Fibroblast of villous mesenchyme (primary cell): Measurements from ENCODE around the gene FOSL2. TPM values are rescaled to one million over a fixed set of nuclear protein-coding genes. Genes with fewer than 3 reads are reported as not detected.
A peak's percentile ranks its signal among the peaks of the same experiment; 100 is the strongest.

Experiments
- DNase-seq: peaks from one replicate; pipeline ENCODE4 v3.0.0-alpha.2; 2010; ENCODE audit warnings: low read depth
- H3K4me3 ChIP-seq: 2 replicates; pipeline ENCODE4 v1.5.1; 2011; ENCODE audit warnings: low read depth, mild to moderate bottlenecking, low read length
- total RNA-seq: library from RNA; depleted of rRNA; stranded (reverse); fragments of >200 nt; gene quantifications from 2 replicates; pipeline ENCODE4 v1.2.3, GENCODE V29; 2012
- TF ChIP-seq, protein P1 (sequence below): IDR thresholded peaks from 2 replicates; pipeline ENCODE4 v1.5.1; 2012; ENCODE audit warnings: low read depth, mild to moderate bottlenecking, low read length; ENCODE audit not compliant: insufficient read depth

Gene FOSL2
- total RNA-seq, 1 donor, result 81.6 TPM

DNA sequence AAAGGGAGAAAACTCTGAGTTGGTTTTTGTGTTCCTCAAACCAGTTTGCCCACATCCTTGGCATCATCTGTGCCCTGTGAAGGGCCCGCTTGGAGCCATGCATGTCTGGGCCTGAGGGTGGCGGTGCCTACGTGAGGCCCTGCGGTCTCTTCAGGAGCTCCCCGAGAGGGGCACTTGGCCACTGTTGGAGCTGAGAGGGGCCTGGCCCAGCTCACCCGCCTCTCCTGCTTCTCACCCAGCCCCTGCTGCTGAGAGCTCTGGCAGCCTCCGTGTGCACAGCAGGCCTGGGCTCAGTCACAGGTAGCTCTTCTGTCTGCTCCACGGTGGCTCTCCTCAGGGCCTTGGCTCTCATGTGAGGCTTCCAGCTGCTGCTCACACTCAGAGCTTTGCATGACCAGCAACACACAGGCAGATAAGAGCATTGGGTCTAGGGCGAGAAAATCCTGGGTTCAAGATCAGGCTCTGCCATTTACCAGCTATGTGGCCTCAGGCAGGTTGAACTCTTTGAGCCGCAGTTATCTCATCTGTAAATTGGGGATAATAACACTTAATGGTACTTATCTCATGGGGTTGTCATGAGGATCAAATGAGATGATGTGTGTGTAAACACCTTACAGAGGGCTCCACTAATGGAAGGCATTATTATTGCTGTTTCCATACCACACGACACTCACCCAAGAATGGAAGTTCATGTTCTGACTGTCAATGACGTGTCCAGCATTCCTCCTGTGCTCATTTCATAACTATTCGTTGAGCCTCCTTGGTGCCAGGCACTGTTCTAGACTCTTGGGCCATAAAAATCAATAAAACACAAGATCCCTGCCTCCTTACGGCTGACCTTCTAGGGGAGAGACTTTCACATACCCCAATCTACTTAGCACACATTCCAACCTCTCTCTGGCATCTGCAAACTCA is 61.6 kb downstream of the FOSL2 start:
- no peak overlapping the region for H3K4me3 ChIP-seq
- DNase-seq, result peak; percentile 52
- TF ChIP-seq, protein P1, sequence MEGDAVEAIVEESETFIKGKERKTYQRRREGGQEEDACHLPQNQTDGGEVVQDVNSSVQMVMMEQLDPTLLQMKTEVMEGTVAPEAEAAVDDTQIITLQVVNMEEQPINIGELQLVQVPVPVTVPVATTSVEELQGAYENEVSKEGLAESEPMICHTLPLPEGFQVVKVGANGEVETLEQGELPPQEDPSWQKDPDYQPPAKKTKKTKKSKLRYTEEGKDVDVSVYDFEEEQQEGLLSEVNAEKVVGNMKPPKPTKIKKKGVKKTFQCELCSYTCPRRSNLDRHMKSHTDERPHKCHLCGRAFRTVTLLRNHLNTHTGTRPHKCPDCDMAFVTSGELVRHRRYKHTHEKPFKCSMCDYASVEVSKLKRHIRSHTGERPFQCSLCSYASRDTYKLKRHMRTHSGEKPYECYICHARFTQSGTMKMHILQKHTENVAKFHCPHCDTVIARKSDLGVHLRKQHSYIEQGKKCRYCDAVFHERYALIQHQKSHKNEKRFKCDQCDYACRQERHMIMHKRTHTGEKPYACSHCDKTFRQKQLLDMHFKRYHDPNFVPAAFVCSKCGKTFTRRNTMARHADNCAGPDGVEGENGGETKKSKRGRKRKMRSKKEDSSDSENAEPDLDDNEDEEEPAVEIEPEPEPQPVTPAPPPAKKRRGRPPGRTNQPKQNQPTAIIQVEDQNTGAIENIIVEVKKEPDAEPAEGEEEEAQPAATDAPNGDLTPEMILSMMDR, result no peak

DNA sequence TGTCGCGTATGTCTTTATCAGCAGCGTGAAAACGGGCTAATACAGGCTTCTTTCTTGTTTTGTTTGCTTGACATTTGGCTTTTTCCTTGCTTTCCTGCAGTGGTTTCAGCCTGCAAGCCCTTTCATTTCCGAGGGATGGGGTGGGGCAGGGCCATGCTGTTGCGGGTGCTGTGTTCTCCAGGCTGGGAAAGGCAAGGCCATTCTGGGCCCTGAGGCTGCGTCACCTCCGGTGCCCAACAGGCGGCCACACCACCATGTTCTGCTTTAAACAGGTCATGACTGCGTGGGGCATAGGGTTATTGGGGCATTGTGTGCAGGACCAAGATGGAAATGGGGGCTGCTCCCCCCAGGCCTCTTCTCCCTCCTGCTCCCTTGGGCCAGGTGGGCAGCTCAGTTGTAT is 64.6 kb downstream of the FOSL2 start:
- H3K4me3 ChIP-seq, result no peak overlapping the region
- TF ChIP-seq, protein P1, result no peak
- no peak for DNase-seq

DNA sequence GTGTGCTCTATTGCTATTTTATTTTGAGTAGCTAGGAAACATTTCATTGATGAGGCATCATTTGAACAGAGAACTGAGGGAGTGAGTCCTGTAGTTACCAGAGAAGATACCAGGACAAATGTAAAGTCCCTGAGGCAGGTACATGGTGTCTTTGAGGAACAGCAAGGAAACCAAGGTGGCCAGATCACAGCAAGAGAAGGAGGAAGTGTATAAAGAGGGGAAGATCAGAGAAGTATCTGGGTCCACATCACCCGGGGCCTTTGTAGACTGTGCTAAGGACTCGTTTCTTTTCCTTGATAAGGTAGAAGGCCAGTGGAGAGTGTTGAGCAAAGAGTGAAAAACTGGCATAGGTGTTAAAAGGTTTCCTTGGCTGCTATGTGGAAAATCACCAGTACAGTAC is 68.4 kb downstream of the FOSL2 start:
- H3K4me3 ChIP-seq, result no peak overlapping the region
- no peak for DNase-seq

DNA sequence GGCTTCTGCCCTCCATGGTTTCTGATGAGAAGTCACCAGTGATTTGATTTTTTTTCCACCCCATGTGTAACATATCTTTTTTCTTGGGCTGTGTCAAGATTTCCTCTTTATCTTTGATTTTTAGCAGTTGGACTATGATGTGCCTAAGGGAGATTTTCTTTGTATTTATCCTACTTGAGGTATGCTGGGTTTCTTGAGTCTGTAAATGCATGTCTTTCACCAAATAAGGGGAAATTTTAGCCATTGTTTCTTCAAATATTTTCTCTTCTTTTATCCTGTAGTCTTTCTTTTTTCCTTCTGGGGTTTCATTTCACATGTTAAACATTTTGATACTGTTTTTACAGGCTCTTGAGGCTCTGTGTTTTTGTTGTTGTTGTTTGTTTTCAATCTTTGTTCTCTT is 69.5 kb downstream of the FOSL2 start:
- DNase-seq, result no peak
- no peak overlapping the region for H3K4me3 ChIP-seq
- TF ChIP-seq, protein P1, result no peak

More for the DNA sequence above, 68.4 kb downstream of the FOSL2 start:
- TF ChIP-seq, protein P1, result no peak

DNA sequence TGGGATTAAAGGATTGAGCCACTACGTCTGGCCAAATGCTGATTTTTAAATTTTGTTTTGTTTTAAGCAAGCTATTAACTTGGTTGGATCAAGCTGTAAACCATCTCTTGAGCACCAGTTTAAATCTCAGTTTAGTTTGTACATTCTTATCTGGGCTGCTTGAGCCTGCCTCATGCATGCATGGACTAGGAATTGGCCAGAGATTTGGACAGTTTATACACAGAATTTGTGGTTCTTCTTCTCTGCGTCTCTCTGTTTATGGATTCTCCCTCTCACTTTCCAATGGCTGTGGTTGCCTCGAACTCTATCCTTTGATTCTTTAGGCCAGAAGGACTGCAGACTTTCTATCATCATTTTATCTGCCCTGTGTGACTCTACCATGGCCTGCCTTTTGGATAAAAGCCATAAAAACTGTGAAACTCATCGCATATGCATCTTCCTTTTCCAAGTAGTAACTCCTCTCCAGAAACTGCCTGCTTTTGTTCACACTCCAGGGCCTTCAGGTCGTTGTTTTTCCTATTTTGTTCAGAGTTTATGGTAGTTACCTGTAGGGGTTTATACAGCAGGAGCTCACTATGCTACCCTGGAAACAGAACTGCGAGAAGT is 70.7 kb downstream of the FOSL2 start:
- no peak overlapping the region for H3K4me3 ChIP-seq
- peak; percentile 92 for DNase-seq
- TF ChIP-seq, protein P1, result no peak

DNA sequence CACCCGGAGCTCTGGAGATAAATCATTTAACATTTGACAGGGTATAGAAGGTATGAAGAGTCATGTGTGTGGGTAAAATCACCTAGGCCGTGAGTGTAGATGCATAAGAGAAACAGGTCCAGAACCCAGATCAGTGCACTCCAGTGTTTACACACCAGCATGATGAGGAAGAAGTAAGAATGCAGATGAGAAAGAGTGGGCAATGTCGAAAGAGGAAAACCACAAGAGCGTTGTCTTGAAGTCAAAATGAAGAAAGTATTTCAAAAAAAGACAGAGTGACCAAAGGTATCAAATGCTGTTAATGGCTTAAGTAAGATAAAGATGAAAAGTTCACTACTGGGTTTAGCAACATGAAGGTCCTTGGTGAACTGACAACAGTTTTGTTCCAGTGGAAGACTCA is 71.2 kb downstream of the FOSL2 start:
- no peak overlapping the region for H3K4me3 ChIP-seq
- peak; percentile 87 for DNase-seq
- TF ChIP-seq, protein P1, result no peak
